Hepatocyte (in vitro differentiated cells): ENCODE measurements around the gene DNAH3. TPM values are rescaled to one million over a fixed set of nuclear protein-coding genes. Genes with fewer than 3 reads are reported as not detected.

Experiments
- DNase-seq: peaks from one replicate; pipeline ENCODE4 v3.0.0-alpha.2; 2016; ENCODE audit warnings: low spot score
- H2AFZ ChIP-seq: fragments of 200-600 bp; sonication (generic); 2 replicates; pipeline ENCODE4 v1.6.0; 2016; ENCODE audit warnings: antibody characterized with exemption, mild to moderate bottlenecking
- H3K27ac ChIP-seq: fragments of 200-600 bp; sonication (generic); 2 replicates; pipeline ENCODE4 v1.5.1; 2016; ENCODE audit warnings: mild to moderate bottlenecking
- H3K27me3 ChIP-seq: fragments of 200-600 bp; sonication (generic); 2 replicates; pipeline ENCODE4 v1.6.1; 2016
- H3K36me3 ChIP-seq: fragments of 200-600 bp; sonication (generic); replicated peaks from 2 replicates; pipeline ENCODE4 v1.5.1; 2016; ENCODE audit warnings: low read depth; ENCODE audit not compliant: insufficient read depth
- H3K4me1 ChIP-seq: fragments of 200-600 bp; sonication (generic); 2 replicates; pipeline ENCODE4 v1.5.1; 2016; ENCODE audit warnings: mild to moderate bottlenecking, moderate library complexity; ENCODE audit not compliant: insufficient read depth
- H3K4me2 ChIP-seq: fragments of 200-600 bp; sonication (generic); 2 replicates; pipeline ENCODE4 v1.6.0; 2016
- H3K4me3 ChIP-seq: fragments of 200-600 bp; sonication (generic); 2 replicates; pipeline ENCODE4 v1.5.1; 2016; ENCODE audit warnings: mild to moderate bottlenecking
- H3K79me2 ChIP-seq: fragments of 200-600 bp; sonication (generic); 2 replicates; pipeline ENCODE4 v1.6.0; 2017; ENCODE audit warnings: mild to moderate bottlenecking
- H3K9me2 ChIP-seq: fragments of 200-600 bp; sonication (generic); replicated peaks from 2 replicates; pipeline ENCODE4 v1.6.0; 2017; ENCODE audit warnings: mild to moderate bottlenecking; ENCODE audit not compliant: insufficient read depth
- H3K9me3 ChIP-seq: fragments of 200-600 bp; sonication (generic); 2 replicates; pipeline ENCODE4 v1.5.1; 2016; ENCODE audit warnings: low read depth, mild to moderate bottlenecking
- H4K20me1 ChIP-seq: fragments of 200-600 bp; sonication (generic); 2 replicates; pipeline ENCODE4 v1.6.0; 2016; ENCODE audit warnings: mild to moderate bottlenecking; ENCODE audit not compliant: insufficient read depth, poor library complexity, severe bottlenecking
- CTCF ChIP-seq: fragments of 200-600 bp; sonication (generic); IDR thresholded peaks from 2 replicates; pipeline ENCODE4 v1.5.1; 2016; ENCODE audit warnings: antibody characterized with exemption, mild to moderate bottlenecking; ENCODE audit not compliant: poor library complexity
- EZH2 ChIP-seq: fragments of 200-600 bp; sonication (generic); IDR thresholded peaks from 2 replicates; pipeline ENCODE4 v1.6.1; 2016; ENCODE audit warnings: antibody characterized with exemption, mild to moderate bottlenecking, borderline replicate concordance
- EZH2phosphoT487 ChIP-seq: fragments of 200-600 bp; sonication (generic); IDR thresholded peaks from one replicate; pipeline ENCODE4 v1.6.1; 2018; ENCODE audit warnings: antibody characterized with exemption, mild to moderate bottlenecking, low read depth, moderate library complexity; ENCODE audit not compliant: unreplicated experiment, severe bottlenecking
- WGBS: methylation state at CpG from one replicate; pipeline ENCODE4 v1.1.6; 2016; ENCODE audit warnings: low lambda C conversion rate; ENCODE audit errors: missing lambda C conversion rate; 5-methylcytosine and 5-hydroxymethylcytosine counted together
- polyA plus RNA-seq: library from polyadenylated mRNA; unstranded; fragments of >200 nt; fragmentation: Nextera tagmentation; extraction: Ambion mirVana; gene quantifications from 2 replicates; pipeline ENCODE4 v1.2.1, GENCODE V29; 2016
- total RNA-seq: library from RNA; depleted of rRNA; stranded (reverse); fragments of >200 nt; gene quantifications from 2 replicates; pipeline ENCODE4 v1.2.3, GENCODE V29; 2014

Gene DNAH3
- total and polyA plus RNA-seq, 2 experiments from 2014 or later = 0.33 to 0.37 TPM

DNA sequence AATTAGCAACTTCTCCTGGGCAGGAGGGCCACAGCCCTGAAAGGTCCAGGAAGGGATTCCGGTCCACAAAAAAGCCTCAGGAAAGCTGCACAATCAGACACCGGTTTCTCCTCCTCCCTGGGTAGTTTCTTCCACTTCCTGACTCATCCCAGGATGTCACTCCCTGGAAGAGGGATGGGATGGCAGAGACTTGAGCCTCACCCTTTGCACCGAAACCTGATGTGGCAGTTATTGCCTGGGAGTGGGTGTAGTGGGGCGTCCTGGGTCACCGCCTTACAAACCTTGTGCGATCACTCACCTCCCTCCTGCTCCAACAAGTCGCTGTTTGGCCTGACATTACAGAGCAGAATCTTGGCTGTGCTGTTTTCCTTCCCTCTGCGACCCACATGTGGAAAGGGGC lies 179.2 kb downstream of the DNAH3 start:
- DNase-seq = no peak
- Histone ChIP-seq H3K4me2 (no peak overlapping the region), H3K36me3 (no peaks in the 10 kb centered on the region), H3K4me3 (no peak overlapping the region), H2AFZ (no peak overlapping the region), H3K27ac (no peak overlapping the region), H3K27me3 (no peaks in the 10 kb centered on the region), H3K9me3 (no peaks in the 10 kb centered on the region), H3K4me1 (no peaks in the 10 kb centered on the region), H3K9me2 (no peaks in the 10 kb centered on the region), H4K20me1 (no peaks in the 10 kb centered on the region), H3K79me2 (no peaks in the 10 kb centered on the region)
- 86% methylated on average over 8 of the region's 8 CpGs for WGBS
- TF ChIP-seq EZH2phosphoT487 (no peak), EZH2 (no peak), CTCF (no peak)

GRCh38 chr16:20969386-20969785 lies 181.3 kb downstream of the DNAH3 start:
- no peak overlapping the region for H3K4me3 ChIP-seq
- no peak overlapping the region for H3K4me2 ChIP-seq
- no peaks in the 10 kb centered on the region for H3K9me3 ChIP-seq
- H3K79me2 ChIP-seq = no peaks in the 10 kb centered on the region
- no peaks in the 10 kb centered on the region for H3K27me3 ChIP-seq
- H4K20me1 ChIP-seq = no peaks in the 10 kb centered on the region
- 90% methylated on average over 5 of the region's 5 CpGs for WGBS
- TF ChIP-seq EZH2 (no peak), EZH2phosphoT487 (no peak)
- H3K27ac ChIP-seq = no peak overlapping the region
- H3K9me2 ChIP-seq = no peaks in the 10 kb centered on the region
- H3K36me3 ChIP-seq = no peaks in the 10 kb centered on the region
- no peaks in the 10 kb centered on the region for H3K4me1 ChIP-seq
- no peak for DNase-seq
- H2AFZ ChIP-seq = no peak overlapping the region

- no peak overlapping the region for H3K27ac ChIP-seq
- no peaks in the 10 kb centered on the region for H3K27me3 ChIP-seq
- H3K36me3 ChIP-seq = no peaks in the 10 kb centered on the region
- H3K4me1 ChIP-seq = no peaks in the 10 kb centered on the region
- 75% methylated on average over 2 of the region's 3 CpGs for WGBS
- H3K79me2 ChIP-seq = no peaks in the 10 kb centered on the region
- no peaks in the 10 kb centered on the region for H3K9me2 ChIP-seq
- no peak overlapping the region for H3K4me2 ChIP-seq
- H3K4me3 ChIP-seq = no peak overlapping the region
- H3K9me3 ChIP-seq = no peaks in the 10 kb centered on the region
- H2AFZ ChIP-seq = no peak overlapping the region
- no peak for DNase-seq
- no peaks in the 10 kb centered on the region for H4K20me1 ChIP-seq
- no peak for TF ChIP-seq EZH2
- no peak for TF ChIP-seq EZH2phosphoT487
- TF ChIP-seq CTCF = no peak
These were observed 181.9 kb downstream of the DNAH3 start for GRCh38 chr16:20968765-20969164.

DNA sequence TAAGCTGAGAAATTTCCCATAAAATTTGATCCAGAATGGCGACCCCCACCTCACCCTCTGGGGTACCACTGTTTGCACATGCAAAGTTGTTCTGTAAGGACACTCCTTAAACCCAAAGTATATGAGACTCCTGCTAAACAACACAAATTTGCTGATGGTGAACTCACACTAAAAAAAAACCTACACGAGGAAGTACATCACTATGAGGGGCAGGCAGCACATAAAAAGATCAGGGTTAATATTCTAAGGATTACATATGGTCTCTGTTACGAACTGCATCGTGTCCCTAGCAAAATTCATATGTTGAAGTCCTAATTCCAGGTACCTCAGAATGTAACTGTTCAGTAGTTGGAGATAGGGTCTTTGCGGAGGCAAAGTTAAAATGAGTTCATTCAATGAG lies 189.7 kb downstream of the DNAH3 start:
- H3K36me3 ChIP-seq = no peaks in the 10 kb centered on the region
- H3K9me3 ChIP-seq = no peaks in the 10 kb centered on the region
- DNase-seq = no peak
- H2AFZ ChIP-seq = no peak overlapping the region
- no peak overlapping the region for H3K27ac ChIP-seq
- WGBS = 83% methylated on average over 5 of the region's 5 CpGs
- no peaks in the 10 kb centered on the region for H3K4me1 ChIP-seq
- no peak overlapping the region for H3K4me2 ChIP-seq
- H3K4me3 ChIP-seq = no peak overlapping the region
- H3K9me2 ChIP-seq = no peaks in the 10 kb centered on the region
- H3K79me2 ChIP-seq = no peaks in the 10 kb centered on the region
- H4K20me1 ChIP-seq = no peaks in the 10 kb centered on the region
- TF ChIP-seq CTCF (no peak), EZH2 (no peak), EZH2phosphoT487 (no peak)
- no peaks in the 10 kb centered on the region for H3K27me3 ChIP-seq
